ENCODE results near the gene DIAPH2.

- no peak for TF ChIP-seq CTCF (conservative IDR thresholded peaks at IDR 0.05 in 1 of 2, IDR thresholded peaks at IDR 0.05 in 1 of 2; ENCODE audit: low read depth in 1 of 2, low read length in 2 of 2)
- no peak for TF ChIP-seq EZH2 (IDR thresholded peaks at IDR 0.05; ENCODE audit: low read length, missing control alignments)
Measured at GRCh38 chrX:97145934-97146333, 461.3 kb downstream of the DIAPH2 start.

All from fibroblast of lung (primary cell).